ENCODE results near the gene TMSB10. TPM values are rescaled to one million over a fixed set of nuclear protein-coding genes. Genes with fewer than 3 reads are reported as not detected.
"Not testable (repeated sequence)": the region's sequence is repeated elsewhere in the genome, so short reads cannot be mapped to it uniquely, and the experiment has no call there.

TMSB10 gene
- 6,829 and 7,745 TPM in 2 replicates for total RNA-seq

GRCh38 chr2:84905181-84906107 is at the start of gene TMSB10:
Gene TMSB10, plus strand, starts transcription at chr2:84905656.
- peak; percentile 89 for DNase-seq

- DNase-seq: no peak
Observed at GRCh38 chr2:84855731-84856130, 49.7 kb upstream of the TMSB10 start.

GRCh38 chr2:84856787-84857186 is 48.7 kb upstream of the TMSB10 start:
- no peak for DNase-seq

- DNase-seq: no peak
Observed at GRCh38 chr2:84857566-84857965, 47.9 kb upstream of the TMSB10 start.

GRCh38 chr2:84858123-84858522 is 47.3 kb upstream of the TMSB10 start:
- DNase-seq: no peak

GRCh38 chr2:84858937-84859336 is 46.5 kb upstream of the TMSB10 start:
- DNase-seq: no peak

- DNase-seq: no peak
Observed at GRCh38 chr2:84861539-84861938, 43.9 kb upstream of the TMSB10 start.

GRCh38 chr2:84862006-84862405 is 43.5 kb upstream of the TMSB10 start:
- DNase-seq: no peak

- peak; percentile 35 for DNase-seq
Observed at GRCh38 chr2:84865181-84865783, 40.2 kb upstream of the TMSB10 start.

GRCh38 chr2:84866122-84866521 is 39.3 kb upstream of the TMSB10 start:
- DNase-seq: no peak

- DNase-seq: not testable (repeated sequence)
Observed at GRCh38 chr2:84868327-84868726, 37.1 kb upstream of the TMSB10 start.

GRCh38 chr2:84870306-84870705 is 35.1 kb upstream of the TMSB10 start:
- no peak for DNase-seq

- not testable (repeated sequence) for DNase-seq
Observed at GRCh38 chr2:84872691-84873090, 32.8 kb upstream of the TMSB10 start.

GRCh38 chr2:84873350-84873749 is 32.1 kb upstream of the TMSB10 start:
- no peak for DNase-seq

- no peak for DNase-seq
Observed at GRCh38 chr2:84874381-84875212, 30.9 kb upstream of the TMSB10 start.

GRCh38 chr2:84875213-84875560 is 30.3 kb upstream of the TMSB10 start:
- no peak for DNase-seq

- not testable (repeated sequence) for DNase-seq
Observed at GRCh38 chr2:84875619-84876018, 29.8 kb upstream of the TMSB10 start.

- no peak for DNase-seq
Observed at GRCh38 chr2:84876369-84876768, 29.1 kb upstream of the TMSB10 start.

- DNase-seq: no peak
Observed at GRCh38 chr2:84878459-84878858, 27.0 kb upstream of the TMSB10 start.

GRCh38 chr2:84878896-84879583 is 26.4 kb upstream of the TMSB10 start:
- DNase-seq: no peak

GRCh38 chr2:84879584-84880394 is 25.7 kb upstream of the TMSB10 start:
- no peak for DNase-seq

- no peak for DNase-seq
Observed at GRCh38 chr2:84880395-84880644, 25.1 kb upstream of the TMSB10 start.

Data from dermis blood vessel endothelial cell (primary cell).